ENCODE data around the gene SLC35F4. TPM values are rescaled to one million over a fixed set of nuclear protein-coding genes. Genes with fewer than 3 reads are reported as not detected.

SLC35F4 gene
- total and polyA plus RNA-seq, 2 of the 8 experiments (the other 6 are each of a cell fraction or from before 2014, with no cell fraction given): not detected

DNA sequence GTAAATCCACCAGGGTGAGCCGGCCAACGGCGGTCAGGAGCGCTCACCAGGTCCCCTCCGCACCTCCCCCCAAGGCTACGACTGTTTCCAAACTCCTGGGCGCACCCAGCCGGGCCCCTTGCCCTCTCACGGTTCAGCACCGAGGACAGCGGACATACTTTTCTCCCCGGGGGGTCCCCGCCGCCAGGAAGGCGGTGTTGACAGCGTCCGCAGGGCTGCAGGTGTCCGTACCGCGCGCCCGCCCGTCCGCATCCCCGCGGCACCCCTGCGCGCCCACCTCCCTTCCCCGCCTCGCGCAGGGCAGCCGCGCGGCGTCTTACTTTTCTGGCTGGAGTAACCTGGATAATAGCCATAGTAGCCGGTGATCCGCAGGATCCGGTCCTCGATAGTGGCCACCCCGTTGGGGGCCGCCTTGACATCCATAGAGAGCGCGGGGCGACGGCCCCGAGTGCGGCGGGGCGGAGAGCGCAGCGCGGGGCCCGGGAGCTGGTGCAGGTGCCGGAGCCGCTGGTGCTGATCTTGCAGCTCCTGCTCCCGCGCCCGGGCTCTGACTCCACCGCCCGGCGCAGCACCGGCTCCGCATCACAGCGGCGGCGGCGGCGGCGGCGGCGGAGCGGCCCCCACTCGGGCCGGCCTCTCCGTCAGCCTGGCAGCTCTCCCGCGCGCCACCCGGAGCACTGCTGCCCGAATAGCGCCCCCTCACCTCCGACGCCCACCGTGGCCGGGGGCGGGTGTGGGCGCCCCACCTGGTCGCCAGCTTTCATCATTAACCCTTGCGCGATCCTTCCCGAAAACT, at the start of gene SLC35F4 (continued):
- TF ChIP-seq SIN3A (conservative IDR thresholded peaks at IDR 0.05 in 1 of 2, IDR thresholded peaks at IDR 0.05 in 1 of 2; ENCODE audit: low read depth in 1 of 2, low read length in 2 of 2) (peak; percentile 97 to 99), RNF2 (IDR thresholded peaks at IDR 0.05; ENCODE audit: borderline replicate concordance, low read depth, low read length, missing control alignments, poor library complexity, severe bottlenecking) (no peak), SP2 (IDR thresholded peaks at IDR 0.05; ENCODE audit: low read length) (no peak), GTF2F1 (IDR thresholded peaks at IDR 0.05; ENCODE audit: borderline replicate concordance, low read depth, low read length) (no peak)
